Central memory CD4-positive, alpha-beta T cell (primary cell): ENCODE results near the gene PSMD11.

ENCODE experiments used
- DNase-seq: peaks from one replicate; pipeline ENCODE4 v3.0.0; 2022

PSMD11 gene

GRCh38 chr17:32470405-32471167 lies 26.3 kb downstream of the PSMD11 start:
- DNase-seq, result no peak

- DNase-seq, result no peak
Observed at GRCh38 chr17:32471652-32472051, 27.3 kb downstream of the PSMD11 start.

GRCh38 chr17:32475258-32475657 lies 30.9 kb downstream of the PSMD11 start:
- no peak for DNase-seq

GRCh38 chr17:32477220-32477619 lies 32.9 kb downstream of the PSMD11 start:
- DNase-seq, result no peak

- no peak for DNase-seq
Observed at GRCh38 chr17:32479074-32479617, 34.8 kb downstream of the PSMD11 start.

GRCh38 chr17:32481193-32481592 lies 36.9 kb downstream of the PSMD11 start:
- no peak for DNase-seq

GRCh38 chr17:32482568-32483320 lies 38.4 kb downstream of the PSMD11 start:
- DNase-seq, result no peak

- peak; percentile 34 for DNase-seq
Observed at GRCh38 chr17:32483451-32484019, 39.2 kb downstream of the PSMD11 start.

- DNase-seq, result no peak
Observed at GRCh38 chr17:32484041-32484461, 39.7 kb downstream of the PSMD11 start.

GRCh38 chr17:32484628-32485027 lies 40.3 kb downstream of the PSMD11 start:
- no peak for DNase-seq

- no peak for DNase-seq
Observed at GRCh38 chr17:32485261-32486110, 41.2 kb downstream of the PSMD11 start.

- peak; percentile 70 for DNase-seq
Observed at GRCh38 chr17:32486111-32486700, 41.9 kb downstream of the PSMD11 start.

GRCh38 chr17:32486701-32487472 lies 42.6 kb downstream of the PSMD11 start, which contains the start of gene CDK5R1:
CDK5R1 (plus strand) TSS chr17:32486993; CDS start chr17:32487621, 628 bp downstream.
- DNase-seq, result peak; percentile 71

- no peak for DNase-seq
Observed at GRCh38 chr17:32487473-32488176, 43.3 kb downstream of the PSMD11 start.

GRCh38 chr17:32488177-32488542 lies 43.9 kb downstream of the PSMD11 start:
- no peak for DNase-seq

GRCh38 chr17:32488604-32489180 lies 44.4 kb downstream of the PSMD11 start:
- DNase-seq, result no peak

GRCh38 chr17:32489320-32490100 lies 45.2 kb downstream of the PSMD11 start:
- no peak for DNase-seq

GRCh38 chr17:32490101-32490482 lies 45.8 kb downstream of the PSMD11 start:
- no peak for DNase-seq
